Left lung (tissue), 10 donors: ENCODE measurements around the gene EXOC4. TPM values are rescaled to one million over a fixed set of nuclear protein-coding genes. Genes with fewer than 3 reads are reported as not detected.

Experiments used
- ATAC-seq: fragments of 200-7000 bp; cut with Tn5 transposase; one replicate; pipeline ENCODE4 v1.9.1; 2020; ENCODE audit warnings: moderate library complexity
- DNase-seq, 4 donors: peaks; one replicate each; pipeline ENCODE4 v3.0.0-alpha.2; 2013 to 2020
- H3K27ac ChIP-seq, 2 donors: fragments of 200-600 bp; sonication (generic) in 1 of 2; one replicate each; pipeline versions ENCODE4 v1.5.0 to v1.8.0; 2020 to 2021
- H3K27me3 ChIP-seq, 2 donors: fragments of 200-600 bp; sonication (generic) in 1 of 2; one replicate each; pipeline versions ENCODE4 v1.5.0 to v1.8.0; 2020 to 2021
- H3K36me3 ChIP-seq, 2 donors: fragments of 200-600 bp; sonication (generic) in 1 of 2; one replicate each; pipeline versions ENCODE4 v1.5.0 to v1.8.0; 2020 to 2021
- H3K4me1 ChIP-seq, 2 donors: fragments of 200-600 bp; one replicate each; pipeline ENCODE4 v1.8.0; 2021
- H3K4me3 ChIP-seq, 2 donors: fragments of 200-600 bp; sonication (generic) in 1 of 2; one replicate each; pipeline versions ENCODE4 v1.5.0 to v1.8.0; 2020 to 2021; ENCODE audit warnings: mild to moderate bottlenecking in 1 of 2
- H3K9me3 ChIP-seq, 2 donors: fragments of 200-600 bp; sonication (generic) in 1 of 2; one replicate each; pipeline versions ENCODE4 v1.5.0 to v1.8.0; 2020 to 2021
- intact Hi-C, 2 donors: fragments of 100-400 bp; cut with DNase I; formaldehyde crosslinking; loops; one replicate each; pipeline versions ENCODE4 v1.11.2 to v1.14.2; 2022
- polyA plus RNA-seq, 6 donors: library from polyadenylated mRNA; unstranded; fragments of 120-200 nt; gene quantifications; one replicate each; pipeline ENCODE4 v1.2.1, GENCODE V29; 2013; ENCODE audit not compliant: insufficient read length in 6 of 6
- total RNA-seq, 2 donors: library from RNA; stranded (reverse); fragmentation: NEBNext Ultra II Directional; extraction: Animal tissue kit (Norgen Biotek cat#: 25700); gene quantifications; one replicate each; pipeline ENCODE4 v1.2.1, GENCODE V29; 2021
- TF ChIP-seq, protein P1 (sequence below), 2 donors: fragments of 200-600 bp; sonication (generic) in 1 of 2; IDR thresholded peaks; one replicate each; pipeline versions ENCODE4 v1.5.0 to v1.8.0; 2021; ENCODE audit warnings: antibody characterized with exemption in 2 of 2
- donor health status: DM: no; HTN: yes; CAD: no.
- donor health status: DM: no; HTN: no; CAD: no.

Gene EXOC4
- total and polyA plus RNA-seq, 8 donors: 52.5 to 79.4 (median 65.9) TPM

DNA sequence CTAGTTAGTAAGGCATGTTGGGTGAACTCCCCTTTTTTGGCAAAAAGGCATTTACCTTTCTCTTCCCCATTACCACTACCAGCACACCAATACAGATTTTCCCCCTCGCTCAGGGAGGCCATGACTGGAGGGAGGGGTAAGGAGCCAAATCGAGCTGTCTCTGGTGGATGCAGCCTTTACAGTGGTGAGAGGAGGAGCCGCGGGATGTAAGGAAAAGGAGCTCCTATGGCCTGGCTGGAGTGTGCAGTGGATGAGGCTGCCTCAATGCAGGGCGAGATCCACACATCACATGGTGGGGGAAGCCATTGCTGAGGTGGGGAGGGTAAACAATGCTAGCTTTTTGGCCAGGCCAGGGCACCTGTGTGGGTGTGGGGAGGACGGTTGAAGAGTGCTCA lies 416.2 kb downstream of the EXOC4 start:
- Histone ChIP-seq H3K4me1 (no peaks in the 10 kb centered on the region), H3K4me3 (no peak overlapping the region), H3K9me3 (no peaks in the 10 kb centered on the region), H3K27me3 (no peaks in the 10 kb centered on the region), H3K27ac (no peak overlapping the region), H3K36me3 (no peaks in the 10 kb centered on the region)
- intact Hi-C loops: no loop called here
- ATAC-seq (no peak), DNase-seq (no peak)
- TF ChIP-seq, protein P1, sequence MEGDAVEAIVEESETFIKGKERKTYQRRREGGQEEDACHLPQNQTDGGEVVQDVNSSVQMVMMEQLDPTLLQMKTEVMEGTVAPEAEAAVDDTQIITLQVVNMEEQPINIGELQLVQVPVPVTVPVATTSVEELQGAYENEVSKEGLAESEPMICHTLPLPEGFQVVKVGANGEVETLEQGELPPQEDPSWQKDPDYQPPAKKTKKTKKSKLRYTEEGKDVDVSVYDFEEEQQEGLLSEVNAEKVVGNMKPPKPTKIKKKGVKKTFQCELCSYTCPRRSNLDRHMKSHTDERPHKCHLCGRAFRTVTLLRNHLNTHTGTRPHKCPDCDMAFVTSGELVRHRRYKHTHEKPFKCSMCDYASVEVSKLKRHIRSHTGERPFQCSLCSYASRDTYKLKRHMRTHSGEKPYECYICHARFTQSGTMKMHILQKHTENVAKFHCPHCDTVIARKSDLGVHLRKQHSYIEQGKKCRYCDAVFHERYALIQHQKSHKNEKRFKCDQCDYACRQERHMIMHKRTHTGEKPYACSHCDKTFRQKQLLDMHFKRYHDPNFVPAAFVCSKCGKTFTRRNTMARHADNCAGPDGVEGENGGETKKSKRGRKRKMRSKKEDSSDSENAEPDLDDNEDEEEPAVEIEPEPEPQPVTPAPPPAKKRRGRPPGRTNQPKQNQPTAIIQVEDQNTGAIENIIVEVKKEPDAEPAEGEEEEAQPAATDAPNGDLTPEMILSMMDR (IDR thresholded peaks at IDR 0.05): no peak

DNA sequence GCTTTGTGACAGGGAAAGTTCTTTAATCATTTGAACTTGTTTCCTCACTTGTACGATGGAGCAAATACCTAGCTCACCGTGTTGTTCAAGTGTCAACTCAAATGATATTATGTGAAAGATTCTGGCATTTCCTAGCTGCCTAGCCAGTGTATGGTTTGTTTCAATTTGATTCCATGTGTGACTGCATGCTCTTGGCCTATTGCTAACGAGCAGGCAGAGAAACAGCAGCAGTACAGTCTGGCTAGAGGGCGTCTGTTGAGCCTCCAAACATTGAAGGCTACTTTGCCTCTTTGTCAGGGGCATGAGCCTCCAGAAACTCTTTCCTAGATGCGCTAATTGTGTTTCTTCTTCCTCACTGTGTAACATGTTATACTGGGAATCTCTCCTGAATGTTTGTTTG lies 417.4 kb downstream of the EXOC4 start:
- intact Hi-C loops: no loop called here
- ATAC-seq (no peak), DNase-seq (no peak)
- Histone ChIP-seq H3K4me1 (no peaks in the 10 kb centered on the region), H3K4me3 (no peak overlapping the region), H3K27me3 (no peaks in the 10 kb centered on the region), H3K27ac (no peak overlapping the region), H3K36me3 (no peaks in the 10 kb centered on the region), H3K9me3 (no peaks in the 10 kb centered on the region)
- TF ChIP-seq, protein P1 (IDR thresholded peaks at IDR 0.05): no peak

DNA sequence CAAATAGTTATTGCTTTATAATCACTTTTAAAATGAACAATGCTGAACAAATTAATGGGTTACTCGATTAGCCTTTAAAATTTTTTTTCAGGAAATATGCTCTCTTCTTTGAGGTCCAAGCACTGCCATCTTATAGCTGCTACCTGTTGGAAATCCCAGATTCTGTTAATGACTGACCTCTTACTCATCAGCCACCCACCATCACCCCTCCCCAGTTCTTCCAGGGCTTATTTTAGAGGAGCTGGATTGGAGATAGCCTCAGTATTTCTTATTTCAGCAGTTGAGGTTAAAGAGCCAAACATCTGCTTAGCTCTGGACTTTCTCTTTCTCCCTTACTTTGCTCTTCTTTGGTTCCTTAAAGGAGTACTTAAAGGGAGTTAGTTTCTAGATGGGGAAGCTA lies 420.0 kb downstream of the EXOC4 start:
- H3K9me3 ChIP-seq: no peaks in the 10 kb centered on the region
- no peak for ATAC-seq
- no peaks in the 10 kb centered on the region for H3K4me1 ChIP-seq
- no peak overlapping the region for H3K4me3 ChIP-seq
- H3K27me3 ChIP-seq: no peaks in the 10 kb centered on the region
- TF ChIP-seq, protein P1 (IDR thresholded peaks at IDR 0.05): no peak
- no peaks in the 10 kb centered on the region for H3K36me3 ChIP-seq
- no peak for DNase-seq
- intact Hi-C loops: no loop called here
- H3K27ac ChIP-seq: no peak overlapping the region

DNA sequence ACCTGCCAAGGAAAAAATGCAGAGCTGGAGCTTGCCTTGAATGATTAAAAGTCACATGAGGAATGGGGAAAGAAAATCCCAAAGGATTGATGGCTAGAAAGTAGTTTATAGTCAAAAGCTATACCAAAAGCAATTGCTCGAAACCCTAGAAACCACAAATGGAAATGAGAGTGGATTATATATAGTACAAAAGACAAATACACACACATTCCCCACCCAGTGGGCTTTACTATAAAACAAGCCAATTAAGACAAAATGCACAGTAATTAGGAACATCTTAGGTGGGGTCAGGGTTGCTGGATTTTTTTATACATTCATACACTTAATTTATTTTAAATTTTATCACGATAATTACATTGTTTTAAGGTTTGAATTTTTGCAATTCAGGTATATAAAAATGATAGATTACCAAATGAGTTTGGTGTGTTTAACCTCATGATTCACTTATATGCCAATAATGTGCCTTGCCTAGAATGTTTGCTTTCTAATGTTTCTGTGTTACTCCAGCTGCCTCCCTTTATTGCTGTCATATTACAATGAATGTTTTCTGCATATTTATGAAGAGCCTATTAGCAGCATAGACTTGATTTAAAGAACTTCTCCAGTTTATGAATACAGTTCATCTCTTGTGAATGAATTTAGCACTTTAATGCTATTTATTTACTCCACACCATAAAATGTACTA lies 421.3 kb downstream of the EXOC4 start:
- TF ChIP-seq, protein P1 (IDR thresholded peaks at IDR 0.05): no peak
- Histone ChIP-seq H3K27ac (no peak overlapping the region), H3K4me1 (no peaks in the 10 kb centered on the region), H3K4me3 (no peak overlapping the region), H3K27me3 (no peaks in the 10 kb centered on the region), H3K36me3 (no peaks in the 10 kb centered on the region), H3K9me3 (no peaks in the 10 kb centered on the region)
- intact Hi-C loops: no loop called here
- DNase-seq (no peak), ATAC-seq (no peak)

DNA sequence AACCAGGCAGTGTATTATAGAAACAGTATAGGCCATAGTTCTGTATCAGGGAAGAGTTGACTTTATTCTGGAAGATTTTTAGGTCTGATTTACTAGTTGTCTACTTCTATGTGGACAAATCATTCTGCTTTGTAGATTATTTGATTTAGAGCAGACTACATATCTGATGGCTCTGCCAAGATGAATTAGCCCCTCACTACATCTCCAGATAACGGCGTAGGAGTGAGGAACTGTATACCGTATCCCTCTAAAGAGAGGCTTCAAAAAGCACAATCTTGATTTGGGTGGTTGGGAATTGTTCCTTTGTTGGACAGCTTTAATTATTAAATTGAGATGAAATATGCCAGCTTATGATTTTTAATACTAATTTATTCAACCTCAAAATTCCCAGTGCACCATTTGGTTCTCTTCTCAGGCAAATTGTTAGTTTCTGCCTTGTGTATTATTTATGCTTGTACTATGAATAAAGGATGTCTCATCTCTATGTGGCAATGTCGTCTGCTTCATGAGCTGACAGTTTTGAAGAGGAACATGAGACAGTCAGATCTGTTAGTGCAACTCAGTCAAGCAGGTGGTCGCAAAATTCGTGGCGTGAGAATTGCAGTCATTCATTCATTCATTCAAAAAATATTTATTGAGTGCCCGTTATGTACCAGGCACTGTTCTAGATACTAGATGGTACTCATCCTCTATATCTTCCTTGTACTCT lies 422.8 kb downstream of the EXOC4 start:
- ATAC-seq (no peak), DNase-seq (no peak)
- Histone ChIP-seq H3K36me3 (no peaks in the 10 kb centered on the region), H3K27ac (no peak overlapping the region), H3K4me3 (no peak overlapping the region), H3K27me3 (no peaks in the 10 kb centered on the region), H3K9me3 (no peaks in the 10 kb centered on the region), H3K4me1 (no peaks in the 10 kb centered on the region)
- TF ChIP-seq, protein P1 (IDR thresholded peaks at IDR 0.05): no peak
- intact Hi-C loops: no loop called here
